ENCODE data around the gene FXYD2. TPM values are rescaled to one million over a fixed set of nuclear protein-coding genes. Genes with fewer than 3 reads are reported as not detected.

The FXYD2 gene
- total RNA-seq, 6 experiments from 2014 or later, result 9.3 to 13.7 (median 11.4) TPM

DNA sequence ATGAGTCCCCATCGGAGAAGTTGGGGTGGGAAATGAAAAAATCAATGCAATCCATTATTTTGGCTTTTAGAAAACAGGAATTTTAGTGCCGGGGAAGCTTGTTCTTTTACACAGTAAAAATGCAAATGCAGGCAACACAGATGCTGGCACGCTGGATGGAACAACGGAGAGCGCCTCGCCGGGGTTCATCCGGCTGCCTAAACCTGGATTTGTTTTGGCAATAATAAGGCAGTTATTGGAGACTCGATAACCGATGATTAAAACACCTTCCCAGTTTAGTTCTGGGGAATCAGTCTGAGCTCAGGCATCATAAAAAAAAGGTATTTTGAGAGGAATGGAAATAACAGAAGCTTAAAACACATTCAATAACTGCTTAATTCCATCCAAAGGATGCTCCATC lies 30.4 kb downstream of the FXYD2 start:
- no peak for TF ChIP-seq POLR2A (IDR thresholded peaks at IDR 0.05)
- TF ChIP-seq, protein P1, sequence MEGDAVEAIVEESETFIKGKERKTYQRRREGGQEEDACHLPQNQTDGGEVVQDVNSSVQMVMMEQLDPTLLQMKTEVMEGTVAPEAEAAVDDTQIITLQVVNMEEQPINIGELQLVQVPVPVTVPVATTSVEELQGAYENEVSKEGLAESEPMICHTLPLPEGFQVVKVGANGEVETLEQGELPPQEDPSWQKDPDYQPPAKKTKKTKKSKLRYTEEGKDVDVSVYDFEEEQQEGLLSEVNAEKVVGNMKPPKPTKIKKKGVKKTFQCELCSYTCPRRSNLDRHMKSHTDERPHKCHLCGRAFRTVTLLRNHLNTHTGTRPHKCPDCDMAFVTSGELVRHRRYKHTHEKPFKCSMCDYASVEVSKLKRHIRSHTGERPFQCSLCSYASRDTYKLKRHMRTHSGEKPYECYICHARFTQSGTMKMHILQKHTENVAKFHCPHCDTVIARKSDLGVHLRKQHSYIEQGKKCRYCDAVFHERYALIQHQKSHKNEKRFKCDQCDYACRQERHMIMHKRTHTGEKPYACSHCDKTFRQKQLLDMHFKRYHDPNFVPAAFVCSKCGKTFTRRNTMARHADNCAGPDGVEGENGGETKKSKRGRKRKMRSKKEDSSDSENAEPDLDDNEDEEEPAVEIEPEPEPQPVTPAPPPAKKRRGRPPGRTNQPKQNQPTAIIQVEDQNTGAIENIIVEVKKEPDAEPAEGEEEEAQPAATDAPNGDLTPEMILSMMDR (IDR thresholded peaks at IDR 0.05), result no peak
- ATAC-seq, result no peak
- no peak for DNase-seq
- intact Hi-C loops (cut with DNase I), result loop anchor here in 1 of 2 donors (10.0 kb wide), 1 partner anchor 369 kb away; no protein-coding TSS in a partner anchor
- peaks cover 0 to 15% (median 0%) of the 10 kb centered on the region in 4 donors for H3K4me1 ChIP-seq
- no peaks in the 10 kb centered on the region for H3K9me3 ChIP-seq
- H3K4me3 ChIP-seq, result no peak overlapping the region
- H3K27ac ChIP-seq, result no peak overlapping the region
- H3K36me3 ChIP-seq, result no peaks in the 10 kb centered on the region
- WGBS (ENCODE audit: insufficient coverage, low coverage, low lambda C conversion rate, missing lambda C conversion rate), result 80% methylated on average over 10 of the region's 10 CpGs
- peaks cover 0 to 16% of the 10 kb centered on the region in 2 donors for H3K27me3 ChIP-seq

DNA sequence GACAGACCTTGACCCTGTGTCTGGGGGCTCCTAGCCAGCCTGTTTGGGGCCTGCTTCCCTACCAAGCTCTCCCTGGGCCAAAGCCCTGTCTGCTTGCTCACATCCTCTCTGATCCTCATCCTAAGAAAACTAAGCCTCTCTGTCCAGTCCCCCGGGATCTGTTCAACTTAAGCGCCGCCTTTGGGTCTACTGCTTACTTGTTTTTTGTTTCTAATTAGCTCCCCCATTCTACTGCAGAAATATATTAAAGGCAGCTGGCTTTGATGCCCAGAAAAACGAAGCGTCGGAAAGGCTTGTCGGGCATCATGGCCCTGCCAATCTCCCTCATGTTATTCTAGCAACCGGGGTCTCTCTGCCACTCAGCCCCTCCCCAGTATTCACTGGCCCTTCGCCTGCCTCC lies 31.0 kb downstream of the FXYD2 start:
- no peak for DNase-seq
- no peaks in the 10 kb centered on the region for H3K36me3 ChIP-seq
- H3K27ac ChIP-seq, result no peak overlapping the region
- H3K9me3 ChIP-seq, result no peaks in the 10 kb centered on the region
- peaks cover 0 to 16% of the 10 kb centered on the region in 2 donors for H3K27me3 ChIP-seq
- ATAC-seq, result no peak
- H3K4me1 ChIP-seq, result peaks cover 0 to 15% (median 0%) of the 10 kb centered on the region in 4 donors
- no peak overlapping the region for H3K4me3 ChIP-seq
- TF ChIP-seq POLR2A (IDR thresholded peaks at IDR 0.05), result no peak
- TF ChIP-seq, protein P1 (IDR thresholded peaks at IDR 0.05), result no peak
- intact Hi-C loops (cut with DNase I), result loop anchor here in 1 of 2 donors (10.0 kb wide), 1 partner anchor 369 kb away; no protein-coding TSS in a partner anchor
- WGBS (ENCODE audit: insufficient coverage, low coverage, low lambda C conversion rate, missing lambda C conversion rate), result 78% methylated on average over 9 of the region's 9 CpGs

DNA sequence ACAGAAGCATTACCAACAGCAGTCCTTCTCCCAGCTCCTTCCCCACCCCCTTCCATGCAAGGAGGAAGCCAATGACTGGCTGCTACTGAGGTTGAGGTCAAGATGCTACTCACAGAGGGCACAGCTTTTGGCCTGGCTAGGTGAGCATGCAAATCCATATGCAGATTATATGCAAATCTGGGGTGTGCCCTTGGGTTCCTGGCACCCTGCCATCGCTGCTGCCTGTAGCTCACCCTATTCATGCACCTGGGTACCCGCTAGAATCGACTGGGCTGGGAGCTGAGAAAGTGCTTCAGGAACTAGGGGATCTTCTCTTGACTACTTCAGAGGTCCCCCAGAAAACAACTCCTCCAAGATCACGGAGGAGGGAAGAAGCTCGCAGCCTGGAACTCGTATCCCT lies 31.6 kb downstream of the FXYD2 start:
- intact Hi-C loops (cut with DNase I), result loop anchor here in 1 of 2 donors (10.0 kb wide), 1 partner anchor 368 kb away; no protein-coding TSS in a partner anchor
- H3K27me3 ChIP-seq, result peaks cover 0 to 16% of the 10 kb centered on the region in 2 donors
- peaks cover 0 to 15% (median 0%) of the 10 kb centered on the region in 4 donors for H3K4me1 ChIP-seq
- 76% methylated on average over 4 of the region's 6 CpGs for WGBS (ENCODE audit: insufficient coverage, low coverage, low lambda C conversion rate, missing lambda C conversion rate)
- TF ChIP-seq, protein P1 (IDR thresholded peaks at IDR 0.05), result no peak
- no peak for TF ChIP-seq POLR2A (IDR thresholded peaks at IDR 0.05)
- ATAC-seq (no peak), DNase-seq (no peak)
- no peak overlapping the region for H3K27ac ChIP-seq
- H3K4me3 ChIP-seq, result no peak overlapping the region
- H3K36me3 ChIP-seq, result no peaks in the 10 kb centered on the region
- H3K9me3 ChIP-seq, result no peaks in the 10 kb centered on the region

DNA sequence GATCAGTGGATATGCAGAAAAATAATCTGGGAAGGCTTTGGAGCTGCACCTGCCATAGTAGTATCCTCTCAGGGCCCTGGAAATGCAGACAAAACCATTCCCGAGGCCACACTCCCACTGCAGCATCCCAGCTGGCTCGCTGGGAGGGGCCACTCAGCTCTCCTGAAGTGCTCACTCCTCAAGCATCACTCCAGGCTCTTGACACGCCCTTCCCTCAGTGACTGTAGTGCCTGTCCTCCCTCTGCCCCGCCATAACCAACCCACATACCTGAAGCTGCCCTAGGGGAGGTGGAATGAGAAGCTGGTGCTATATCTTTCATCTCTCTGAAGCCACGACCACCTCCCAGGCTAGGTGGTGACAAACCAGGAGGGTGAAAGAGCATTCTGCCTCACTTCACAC lies 32.3 kb downstream of the FXYD2 start:
- DNase-seq (no peak), ATAC-seq (no peak)
- WGBS (ENCODE audit: insufficient coverage, low coverage, low lambda C conversion rate, missing lambda C conversion rate), result no CpG with 5 or more reads among the region's 5 CpGs
- no peaks in the 10 kb centered on the region for H3K9me3 ChIP-seq
- TF ChIP-seq, protein P1 (IDR thresholded peaks at IDR 0.05), result no peak
- TF ChIP-seq POLR2A (IDR thresholded peaks at IDR 0.05), result no peak
- H3K36me3 ChIP-seq, result no peaks in the 10 kb centered on the region
- peaks cover 0 to 16% of the 10 kb centered on the region in 2 donors for H3K27me3 ChIP-seq
- intact Hi-C loops (cut with DNase I), result loop anchor here in 1 of 2 donors (10.0 kb wide), 1 partner anchor 367 kb away; no protein-coding TSS in a partner anchor
- H3K4me3 ChIP-seq, result no peak overlapping the region
- no peak overlapping the region for H3K27ac ChIP-seq
- H3K4me1 ChIP-seq, result peaks cover 0 to 15% (median 0%) of the 10 kb centered on the region in 4 donors

All from right lobe of liver (tissue), 6 donors.